HFFc6 (cell line): ENCODE data around the gene HMGA1. TPM values are rescaled to one million over a fixed set of nuclear protein-coding genes. Genes with fewer than 3 reads are reported as not detected.
A peak's percentile ranks its signal among the peaks of the same experiment; 100 is the strongest.

ENCODE experiments used
- DNase-seq: peaks from one replicate; pipeline ENCODE4 v3.0.0-alpha.2; 2018
- H3K27ac Mint-ChIP-seq: 2 replicates; pipeline ENCODE4 v1.8.0; 2020; ENCODE audit warnings: mild to moderate bottlenecking, mixed read lengths
- H3K27me3 Mint-ChIP-seq: 2 replicates; pipeline ENCODE4 v1.8.0; 2021; ENCODE audit warnings: mild to moderate bottlenecking, moderate library complexity, mixed read lengths; ENCODE audit not compliant: insufficient read depth
- H3K36me3 Mint-ChIP-seq: 2 replicates; pipeline ENCODE4 v1.8.0; 2021; ENCODE audit warnings: low read depth, mixed read lengths
- H3K4me1 Mint-ChIP-seq: 2 replicates; pipeline ENCODE4 v1.8.0; 2020; ENCODE audit warnings: low read depth, mixed read lengths
- H3K4me3 Mint-ChIP-seq: 2 replicates; pipeline ENCODE4 v1.8.0; 2020; ENCODE audit warnings: mild to moderate bottlenecking, moderate library complexity, mixed read lengths
- H3K9me3 Mint-ChIP-seq: 2 replicates; pipeline ENCODE4 v1.8.0; 2020; ENCODE audit warnings: mild to moderate bottlenecking, mixed read lengths
- CTCF ChIP-seq: fragments of 200-600 bp; sonication (generic); IDR thresholded peaks from 2 replicates; pipeline ENCODE4 v1.5.0; 2021; ENCODE audit warnings: antibody characterized with exemption, mild to moderate bottlenecking
- total RNA-seq, 6 experiments: library from RNA; stranded (reverse); fragmentation: NEBNext Ultra II Directional; extraction: Animal tissue kit (Norgen Biotek cat#: 25700); gene quantifications; 2 replicates in 1 of 6; 3 replicates in 5 of 6; pipeline ENCODE4 v1.2.3, GENCODE V29; 2021

The HMGA1 gene
- total RNA-seq, 6 experiments from 2014 or later, result 687 to 1,047 (median 1,018) TPM

- Mint-ChIP-seq H3K4me1 (peaks cover 41% of the 10 kb centered on the region), H3K36me3 (peaks cover 18% of the 10 kb centered on the region; the same call in 1 of the 2 replicates), H3K27ac (peak overlapping the region; percentile 73), H3K27me3 (peaks cover 4% of the 10 kb centered on the region), H3K9me3 (no peaks in the 10 kb centered on the region), H3K4me3 (peak overlapping the region; percentile 78)
- peak; percentile 89 for DNase-seq
- TF ChIP-seq CTCF, result peak; percentile 34; the same call in 1 of the 2 replicates
Measured at GRCh38 chr6:34235307-34236130, 1.2 kb upstream of the HMGA1 start.

- DNase-seq, result no peak
- H3K36me3 Mint-ChIP-seq, result peaks cover 20% of the 10 kb centered on the region; the same call in 1 of the 2 replicates
- peak overlapping the region; percentile 78 for H3K4me3 Mint-ChIP-seq
- no peak for TF ChIP-seq CTCF
- peaks cover 41% of the 10 kb centered on the region for H3K4me1 Mint-ChIP-seq
- peak overlapping the region; percentile 73 for H3K27ac Mint-ChIP-seq
- no peaks in the 10 kb centered on the region for H3K9me3 Mint-ChIP-seq
- H3K27me3 Mint-ChIP-seq, result peaks cover 4% of the 10 kb centered on the region
Measured at GRCh38 chr6:34236131-34236442, 586 bp upstream of the HMGA1 start.

- H3K4me3 Mint-ChIP-seq, result 0 out of 2 replicates have a peak overlapping the region, but pooled peaks have one; percentile 78
- TF ChIP-seq CTCF, result no peak
- H3K9me3 Mint-ChIP-seq, result no peaks in the 10 kb centered on the region
- peaks cover 4% of the 10 kb centered on the region for H3K27me3 Mint-ChIP-seq
- no peak for DNase-seq
- no peak overlapping the region for H3K27ac Mint-ChIP-seq
- H3K4me1 Mint-ChIP-seq, result peaks cover 54% of the 10 kb centered on the region
- H3K36me3 Mint-ChIP-seq, result peaks cover 33% of the 10 kb centered on the region; the same call in 1 of the 2 replicates
Measured at GRCh38 chr6:34237316-34237721, 646 bp downstream of the HMGA1 start.

- Mint-ChIP-seq H3K36me3 (peaks cover 39% of the 10 kb centered on the region; the same call in 1 of the 2 replicates), H3K9me3 (no peaks in the 10 kb centered on the region), H3K27ac (peak overlapping the region; percentile 98), H3K27me3 (peaks cover 4% of the 10 kb centered on the region), H3K4me3 (peak overlapping the region; percentile 92), H3K4me1 (peaks cover 60% of the 10 kb centered on the region)
- DNase-seq, result no peak
- peak; percentile 66 for TF ChIP-seq CTCF
Measured at GRCh38 chr6:34237722-34238584, 1.3 kb downstream of the HMGA1 start.

- H3K4me1 Mint-ChIP-seq, result peaks cover 69% of the 10 kb centered on the region
Measured at GRCh38 chr6:34238585-34239499, 2.2 kb downstream of the HMGA1 start.

More at GRCh38 chr6:34238585-34239499, 2.2 kb downstream of the HMGA1 start:
- Mint-ChIP-seq H3K27me3 (peaks cover 4% of the 10 kb centered on the region), H3K9me3 (no peaks in the 10 kb centered on the region), H3K36me3 (peaks cover 42% of the 10 kb centered on the region; the same call in 1 of the 2 replicates), H3K27ac (peak overlapping the region; percentile 98), H3K4me3 (peak overlapping the region; percentile 92)
- TF ChIP-seq CTCF, result no peak
- no peak for DNase-seq
